Jurkat, Clone E6-1 (cell line): ENCODE data around the gene PTPRU.
"Not testable (repeated sequence)": the region's sequence is repeated elsewhere in the genome, so short reads cannot be mapped to it uniquely, and the experiment has no call there.

Experiments used
- DNase-seq: peaks from one replicate; pipeline ENCODE4 v3.0.0-alpha.2; 2011; ENCODE audit warnings: low read depth, low spot score
- H3K4me3 ChIP-seq: 2 replicates; pipeline ENCODE4 v1.5.1; 2011; ENCODE audit warnings: mild to moderate bottlenecking, low read length, control low read depth, moderate library complexity

PTPRU gene

GRCh38 chr1:29305943-29306342 is 69.6 kb downstream of the PTPRU start:
- DNase-seq: no peak
- H3K4me3 ChIP-seq: no peak overlapping the region

- no peak for DNase-seq
- no peak overlapping the region for H3K4me3 ChIP-seq
Observed at GRCh38 chr1:29306471-29307140, 70.3 kb downstream of the PTPRU start.

DNA sequence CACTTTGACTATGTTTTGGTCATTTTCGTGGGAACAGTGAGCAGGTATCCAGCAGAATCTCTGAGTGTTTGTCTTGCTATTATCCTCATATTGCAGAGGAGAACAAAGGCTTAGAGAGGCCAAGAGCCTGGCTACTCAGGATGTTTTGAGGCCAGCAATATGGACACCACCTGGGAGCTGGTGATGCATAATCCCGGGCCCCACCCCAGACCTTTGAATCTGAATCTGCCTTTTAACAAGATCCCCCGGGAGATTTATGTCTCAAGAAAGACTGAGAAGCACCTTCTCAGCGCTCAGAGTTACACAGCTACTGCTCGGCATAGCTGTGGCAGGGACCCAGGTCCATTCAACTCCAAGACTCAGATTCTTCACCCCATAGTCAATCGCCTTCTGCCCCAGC is 72.8 kb downstream of the PTPRU start:
- no peak overlapping the region for H3K4me3 ChIP-seq
- no peak for DNase-seq

GRCh38 chr1:29309621-29310020 is 73.3 kb downstream of the PTPRU start:
- no peak overlapping the region for H3K4me3 ChIP-seq
- DNase-seq: no peak

GRCh38 chr1:29310616-29311180 is 74.4 kb downstream of the PTPRU start:
- no peak for DNase-seq
- H3K4me3 ChIP-seq: no peak overlapping the region

- no peak overlapping the region for H3K4me3 ChIP-seq
- DNase-seq: no peak
Observed at GRCh38 chr1:29311352-29312030, 75.2 kb downstream of the PTPRU start.

DNA sequence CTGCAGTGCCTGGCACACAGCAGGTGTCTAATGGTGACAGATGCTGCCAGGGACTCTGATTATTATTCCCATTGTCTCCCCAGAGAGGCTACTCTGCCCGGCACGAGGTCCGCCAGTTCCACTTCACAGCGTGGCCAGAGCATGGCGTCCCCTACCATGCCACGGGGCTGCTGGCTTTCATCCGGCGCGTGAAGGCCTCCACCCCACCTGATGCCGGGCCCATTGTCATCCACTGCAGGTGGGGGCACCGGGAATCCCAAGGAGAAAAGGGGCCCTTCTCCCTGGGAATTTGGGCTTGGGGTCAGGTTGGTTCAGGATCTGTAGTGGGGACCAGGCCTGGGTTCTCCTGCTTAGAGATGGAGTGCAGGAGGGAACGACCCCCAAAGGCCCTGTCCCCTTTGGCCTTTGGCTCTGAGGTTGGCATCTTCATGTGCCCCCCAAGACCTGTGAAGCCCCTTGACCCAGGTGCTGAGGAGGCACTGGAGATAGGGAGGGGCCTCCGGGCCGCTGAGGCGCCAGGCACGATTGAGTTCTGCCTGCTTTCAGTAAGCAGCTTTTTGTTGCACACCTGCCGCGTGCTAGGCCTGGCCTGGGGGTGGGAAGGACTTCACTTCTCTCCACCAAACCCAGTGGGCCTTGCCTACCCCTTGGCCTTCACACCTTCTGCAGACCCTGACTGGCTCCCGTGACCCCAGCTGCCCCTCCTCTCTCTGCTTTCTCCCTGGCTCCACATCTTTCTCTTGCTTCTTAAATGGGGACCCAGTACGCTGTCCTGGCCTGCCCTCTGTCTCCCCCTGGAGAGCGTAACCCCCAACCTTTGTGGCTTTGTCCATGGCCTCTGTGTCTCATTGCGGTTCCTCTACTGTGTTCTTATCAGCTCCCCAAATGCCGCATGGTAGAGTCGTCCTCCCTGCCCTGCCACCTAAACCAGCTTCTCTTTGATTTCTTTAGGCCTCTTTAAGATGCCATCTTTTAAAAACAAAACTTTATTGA is 76.4 kb downstream of the PTPRU start:
- no peak overlapping the region for H3K4me3 ChIP-seq
- no peak for DNase-seq

- H3K4me3 ChIP-seq, DNase-seq: not testable (repeated sequence)
Observed at GRCh38 chr1:29314685-29315084, 78.4 kb downstream of the PTPRU start.

GRCh38 chr1:29315262-29315661 is 78.9 kb downstream of the PTPRU start:
- no peak for DNase-seq
- no peak overlapping the region for H3K4me3 ChIP-seq

- H3K4me3 ChIP-seq: no peak overlapping the region
- DNase-seq: no peak
Observed at GRCh38 chr1:29315876-29316275, 79.6 kb downstream of the PTPRU start.

DNA sequence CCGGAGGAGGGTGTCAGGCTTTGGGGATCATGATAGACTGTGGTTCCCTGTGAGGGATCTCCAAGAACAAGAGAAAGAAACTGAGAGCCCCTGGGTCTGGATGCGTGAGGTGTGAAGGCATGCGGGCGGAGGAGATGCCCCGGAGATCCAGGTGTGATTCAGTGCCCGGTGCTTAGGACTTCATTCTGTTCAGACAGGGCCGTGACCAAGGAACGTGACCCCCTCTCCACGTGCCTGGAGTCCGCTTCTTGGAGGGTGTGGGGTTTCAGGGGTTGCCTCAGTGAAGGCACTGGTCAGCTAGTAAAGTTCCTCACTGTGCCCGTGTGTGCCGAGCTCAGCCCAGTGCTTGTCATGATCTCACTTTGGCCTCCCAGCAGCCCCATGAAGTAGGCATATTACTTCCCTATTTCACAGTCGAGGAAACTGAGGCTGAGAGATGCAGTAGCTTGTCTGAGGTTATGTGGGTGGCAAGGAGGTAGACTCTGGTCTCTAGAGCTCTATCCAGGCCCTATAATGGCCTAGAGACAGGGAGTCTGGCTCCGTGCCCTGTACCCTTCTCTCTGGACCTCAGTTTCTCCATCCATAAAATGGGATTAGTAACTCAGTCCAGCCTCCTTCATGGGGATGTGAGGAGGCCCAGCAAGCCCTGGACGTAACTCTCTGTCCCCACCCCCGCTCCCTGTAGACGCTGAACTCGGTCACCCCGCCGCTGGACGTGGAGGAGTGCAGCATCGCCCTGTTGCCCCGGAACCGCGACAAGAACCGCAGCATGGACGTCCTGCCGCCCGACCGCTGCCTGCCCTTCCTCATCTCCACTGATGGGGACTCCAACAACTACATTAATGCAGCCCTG is 81.0 kb downstream of the PTPRU start:
- H3K4me3 ChIP-seq: no peak overlapping the region
- no peak for DNase-seq

- H3K4me3 ChIP-seq: no peak overlapping the region
- no peak for DNase-seq
Observed at GRCh38 chr1:29317916-29318530, 81.7 kb downstream of the PTPRU start.

DNA sequence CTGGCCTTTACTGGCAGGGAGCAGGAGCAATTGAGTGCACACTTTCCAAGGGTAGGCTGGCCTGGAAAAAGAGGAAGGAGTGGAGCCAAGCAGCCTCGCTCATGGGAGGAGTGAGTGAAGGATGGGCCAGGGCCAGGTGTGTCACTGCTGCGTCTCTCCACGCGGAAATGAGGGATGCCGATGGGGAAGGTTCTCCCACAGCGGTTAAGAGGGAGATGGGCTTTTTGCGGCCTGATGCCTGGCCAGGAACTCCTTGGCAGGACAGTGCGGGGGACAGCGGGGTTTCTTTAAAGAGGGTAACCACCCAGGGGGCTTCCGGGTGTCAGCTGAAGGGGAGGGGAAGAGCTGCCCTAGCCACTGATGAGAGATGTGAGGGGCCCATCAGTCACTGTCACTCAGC is 82.4 kb downstream of the PTPRU start:
- no peak for DNase-seq
- H3K4me3 ChIP-seq: no peak overlapping the region

DNA sequence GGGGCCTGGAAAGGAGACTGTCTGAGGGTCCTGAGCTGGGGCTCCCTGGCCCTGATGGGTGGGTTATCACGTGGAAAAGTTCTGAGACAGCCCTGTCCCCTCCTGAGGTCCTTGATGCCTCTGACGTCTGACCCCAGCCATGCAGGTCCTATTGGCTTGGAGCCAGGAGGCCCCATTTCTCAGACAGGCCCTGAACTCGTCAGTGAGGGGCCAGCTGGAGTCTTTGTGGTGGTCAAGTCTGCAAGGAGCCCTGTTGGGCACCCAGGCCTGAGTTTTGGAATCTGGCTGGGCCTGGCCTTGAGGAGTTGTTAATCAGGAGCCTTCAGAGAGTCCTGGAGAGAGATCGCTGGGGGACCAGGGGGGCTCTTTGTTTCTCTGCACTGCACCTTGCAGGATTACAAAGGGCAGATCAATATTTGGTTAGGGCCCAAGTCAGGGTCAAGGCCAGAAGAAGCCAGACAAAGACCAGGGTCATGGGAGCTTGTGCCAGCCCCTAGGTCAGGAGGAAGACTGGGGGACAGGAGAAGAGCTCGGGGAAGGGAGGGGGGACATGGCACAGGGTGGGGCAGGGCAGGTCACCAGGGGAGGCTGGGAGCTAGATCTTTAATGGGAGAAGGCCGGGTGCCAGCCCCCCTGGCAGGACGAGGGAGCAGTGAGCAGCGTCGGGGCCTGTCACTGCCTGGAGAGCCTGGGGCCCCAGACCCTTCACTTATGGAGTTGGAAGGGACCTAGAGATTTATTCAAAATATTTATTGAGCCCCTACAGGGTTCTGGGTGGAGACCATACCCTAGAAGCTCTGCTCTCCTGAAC is 83.2 kb downstream of the PTPRU start:
- no peak for DNase-seq
- no peak overlapping the region for H3K4me3 ChIP-seq

GRCh38 chr1:29320156-29320940 is 84.0 kb downstream of the PTPRU start:
- no peak for DNase-seq
- H3K4me3 ChIP-seq: no peak overlapping the region

DNA sequence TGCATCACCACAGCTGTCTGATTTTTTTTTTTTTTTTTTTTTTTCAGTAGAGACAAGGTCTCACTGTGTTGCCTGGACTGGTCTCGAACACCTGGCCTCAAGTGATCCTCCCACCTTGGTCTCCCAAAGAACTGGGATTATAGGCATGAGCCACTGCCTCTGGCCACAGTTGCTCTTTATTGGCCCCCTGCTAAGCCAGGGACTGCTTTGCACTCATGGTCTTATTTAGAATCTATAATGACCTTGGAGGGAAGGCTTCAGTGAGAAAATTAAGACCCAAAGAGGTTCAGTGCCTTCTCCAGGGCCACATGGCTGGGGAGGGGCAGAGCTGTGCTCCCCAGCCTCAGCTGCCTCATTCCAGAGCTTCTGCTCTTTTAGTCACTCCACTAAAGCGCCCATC is 84.9 kb downstream of the PTPRU start:
- DNase-seq: no peak
- H3K4me3 ChIP-seq: no peak overlapping the region
